NCI-H2029 (cell line): ENCODE data around the gene CT47C1.
A peak's percentile ranks its signal among the peaks of the same experiment; 100 is the strongest.
"Not testable (repeated sequence)": the region's sequence is repeated elsewhere in the genome, so short reads cannot be mapped to it uniquely, and the experiment has no call there.

Source experiments
- DNase-seq: peaks from one replicate; lab custom pipeline; 2025; lab: John Stamatoyannopoulos, UW

CT47C1 gene

DNA sequence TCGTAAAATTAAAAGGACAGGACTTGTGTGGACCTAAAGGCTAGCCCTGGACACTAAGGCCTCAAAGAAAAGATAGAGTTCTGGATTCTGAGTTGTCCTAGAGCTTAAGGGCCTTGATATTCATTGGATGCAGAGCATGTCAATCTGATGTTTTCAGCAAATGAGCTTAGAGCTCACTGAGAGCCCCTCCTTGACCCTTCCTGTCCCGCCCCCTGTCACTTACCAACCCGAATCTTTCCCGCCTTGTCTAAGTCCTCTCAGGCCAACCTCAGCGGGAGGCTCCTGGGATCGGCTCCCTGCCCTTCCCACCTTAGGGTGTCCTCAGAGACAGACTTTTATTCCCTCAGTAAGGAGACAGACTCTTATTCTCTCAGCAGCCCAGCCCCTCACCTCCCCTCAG is at the start of gene CT47C1:
CT47C1 (plus strand) TSS at position 250 of the 400 bp plus-strand sequence. CDS start 233 bp downstream, outside the sequence.
- DNase-seq: no peak

DNA sequence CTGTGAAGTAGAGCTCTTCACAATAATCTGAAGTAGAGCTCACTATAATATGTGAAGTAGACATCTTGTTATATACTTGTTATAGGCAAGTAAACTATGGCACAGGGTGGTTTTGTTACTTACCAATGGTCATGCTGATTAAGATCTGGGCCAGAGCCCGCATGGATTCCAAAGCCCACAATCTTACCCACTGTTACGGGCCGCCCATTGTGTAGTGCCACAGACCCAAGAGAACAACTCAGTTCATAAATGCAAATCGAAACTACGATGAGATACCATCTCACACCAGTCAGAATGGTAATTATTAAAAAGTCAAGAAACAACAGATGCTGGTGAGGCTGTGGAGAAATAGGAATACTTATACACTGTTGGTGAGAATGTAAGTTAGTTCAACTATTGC is 46.9 kb upstream of the CT47C1 start:
- DNase-seq: no peak

DNA sequence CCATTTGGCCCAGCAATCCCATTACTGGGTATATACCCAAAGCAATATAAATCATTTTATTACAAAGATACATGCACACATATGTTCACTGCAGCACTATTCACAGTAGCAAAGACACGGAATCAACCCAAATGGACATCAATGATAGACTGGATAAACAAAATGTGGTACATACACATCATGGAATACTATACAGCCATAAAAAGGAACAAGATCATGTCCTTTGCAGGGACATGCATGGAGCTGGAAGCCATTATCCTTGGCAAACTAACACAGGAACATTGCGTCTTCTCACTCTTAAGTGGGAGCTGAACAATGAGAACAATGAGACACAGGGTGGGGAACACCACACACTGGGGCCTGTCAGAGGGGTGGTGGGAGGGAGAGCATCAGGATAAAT is 46.4 kb upstream of the CT47C1 start:
- not testable (repeated sequence) for DNase-seq

DNA sequence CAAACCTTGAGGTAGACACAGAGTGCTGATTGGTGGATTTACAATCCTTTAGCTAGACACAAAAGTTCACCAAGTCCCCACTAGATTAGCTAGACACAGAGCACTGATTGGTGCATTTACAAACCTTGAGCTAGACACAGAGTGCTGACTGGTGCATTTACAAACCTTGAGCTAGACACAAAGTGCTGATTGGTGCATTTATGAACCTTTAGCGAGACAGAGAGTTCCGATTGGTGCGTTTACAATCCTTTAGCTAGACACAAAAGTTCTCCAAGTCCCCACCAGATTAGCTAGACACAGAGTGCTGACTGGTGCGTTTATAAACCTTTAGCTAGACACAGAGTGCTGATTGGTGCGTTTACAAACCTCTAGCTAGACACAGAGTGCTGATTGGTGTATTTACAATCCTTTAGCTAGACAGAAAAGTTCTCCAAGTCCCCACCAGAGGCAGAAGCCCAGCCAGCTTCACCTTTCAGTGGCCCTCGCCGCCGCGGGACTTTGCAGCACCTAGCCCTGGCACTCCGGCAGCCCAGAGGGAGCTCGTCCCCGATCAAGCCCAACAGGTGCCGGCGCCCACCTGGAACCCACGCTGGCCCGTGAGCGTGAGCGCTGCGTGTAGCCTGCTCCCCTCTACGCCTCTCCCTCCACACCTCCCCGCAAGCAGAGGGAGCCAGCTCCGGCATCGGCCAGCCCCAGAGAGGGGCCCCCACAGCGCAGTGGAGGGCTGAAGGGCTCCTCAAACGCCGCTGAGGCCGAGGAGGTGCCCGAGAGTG is 44.6 kb upstream of the CT47C1 start:
- DNase-seq: not testable (repeated sequence)

DNA sequence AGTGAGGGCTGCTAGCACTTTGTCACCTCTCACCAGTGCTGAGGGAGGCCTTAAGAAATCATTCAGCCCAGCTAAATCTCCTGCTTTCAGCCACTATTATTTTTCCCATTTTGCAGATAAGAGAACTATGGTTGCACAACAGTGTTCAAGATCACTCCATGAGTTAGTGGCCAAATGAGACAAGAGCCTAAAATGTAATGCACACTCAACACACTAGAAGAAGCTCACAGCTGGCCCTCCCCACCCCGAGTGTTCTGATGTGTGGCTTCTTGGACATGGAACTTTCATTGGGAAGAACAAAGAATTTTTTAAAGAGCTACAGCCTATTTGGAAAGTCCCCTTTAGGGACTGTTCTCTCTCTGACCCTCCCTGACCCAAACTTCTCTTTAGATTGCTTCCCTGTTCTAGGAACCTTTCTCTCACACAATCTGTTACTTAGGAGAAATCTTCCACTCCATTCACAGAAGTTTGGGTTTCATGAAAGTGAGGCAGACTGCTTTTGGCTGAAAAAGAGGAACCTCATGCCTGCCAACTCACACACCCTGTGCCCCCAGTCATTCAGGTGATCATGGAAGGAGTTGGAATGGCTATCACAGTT is 44.0 kb upstream of the CT47C1 start:
- DNase-seq: no peak

DNA sequence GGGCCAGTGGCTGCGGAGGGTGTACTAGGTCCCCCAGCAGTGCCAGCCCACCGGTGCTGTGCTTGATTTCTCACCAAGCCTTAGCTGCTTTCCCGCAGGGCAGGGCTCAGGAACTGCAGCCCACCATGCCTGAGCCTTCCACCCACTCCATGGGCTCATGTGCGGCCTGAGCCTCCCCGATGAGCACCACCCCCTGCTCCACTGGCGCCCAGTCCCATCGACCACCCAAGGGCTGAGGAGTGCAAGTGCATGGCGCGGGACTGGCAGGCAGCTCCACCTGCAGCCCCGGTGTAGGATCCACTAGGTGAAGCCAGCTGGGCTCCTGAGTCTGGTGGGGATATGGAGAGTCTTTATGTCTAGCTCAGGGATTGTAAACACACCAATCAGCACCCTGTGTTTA is 43.1 kb upstream of the CT47C1 start:
- DNase-seq: not testable (repeated sequence)

DNA sequence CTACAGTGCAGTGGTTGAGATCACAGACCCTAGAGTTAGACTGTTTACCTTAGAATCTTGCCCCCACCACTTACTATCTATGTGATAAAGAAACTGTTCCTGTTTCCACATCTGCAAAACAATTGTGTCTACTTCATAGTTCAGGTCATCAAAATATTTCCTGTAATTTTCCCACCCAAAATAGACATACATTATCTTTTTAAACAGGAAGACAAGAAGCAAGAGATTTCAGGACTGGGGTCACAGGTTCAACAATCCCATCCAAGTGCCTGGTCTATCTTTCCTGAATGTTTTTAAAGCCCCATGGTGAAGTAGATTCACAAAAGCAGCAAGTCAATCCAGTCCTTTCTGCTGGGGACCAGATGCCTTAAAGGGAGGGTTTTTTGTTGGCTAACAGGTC is 41.8 kb upstream of the CT47C1 start:
- DNase-seq: no peak

DNA sequence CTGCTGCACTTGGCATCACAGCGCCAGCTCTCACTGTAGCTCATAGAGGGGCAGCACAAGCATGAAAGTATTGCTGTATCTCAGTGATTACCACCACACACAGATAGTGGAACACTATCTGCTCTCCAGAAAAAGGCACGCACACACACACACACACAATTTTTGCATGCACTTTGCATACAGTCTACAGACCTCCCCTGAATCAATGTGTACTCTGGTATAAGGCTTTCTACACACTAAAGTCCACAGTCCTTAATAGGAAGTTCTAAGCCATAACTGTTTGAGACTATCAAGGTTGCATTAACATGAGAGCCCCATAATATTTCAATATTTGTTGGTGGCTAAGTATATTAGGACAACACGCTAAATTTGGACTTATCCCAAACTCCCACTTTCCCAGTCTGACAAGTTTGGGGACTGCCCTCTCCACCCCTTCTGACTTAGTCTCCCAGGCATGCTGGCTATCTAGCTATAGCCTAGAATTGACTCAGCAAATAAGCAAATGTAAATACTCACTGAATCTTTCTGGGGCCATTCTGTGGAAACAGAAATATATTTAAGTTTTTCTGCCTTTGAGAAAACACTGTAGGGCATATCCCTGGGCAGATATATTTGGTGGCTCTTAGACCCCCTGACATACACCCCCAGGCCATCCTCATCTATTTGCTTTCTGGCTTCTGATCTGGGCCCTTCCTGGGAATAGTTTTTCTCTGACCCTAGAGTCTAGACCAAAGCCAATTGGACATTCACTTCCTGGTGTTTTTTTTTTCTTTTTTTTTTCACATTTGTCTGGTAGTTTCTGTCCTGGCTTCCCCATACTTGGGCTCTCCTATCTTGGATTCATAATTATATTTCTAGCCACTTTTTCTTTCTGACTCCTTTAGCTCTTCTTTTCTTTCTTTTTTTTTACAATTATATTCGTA is 36.4 kb upstream of the CT47C1 start:
- DNase-seq: no peak

DNA sequence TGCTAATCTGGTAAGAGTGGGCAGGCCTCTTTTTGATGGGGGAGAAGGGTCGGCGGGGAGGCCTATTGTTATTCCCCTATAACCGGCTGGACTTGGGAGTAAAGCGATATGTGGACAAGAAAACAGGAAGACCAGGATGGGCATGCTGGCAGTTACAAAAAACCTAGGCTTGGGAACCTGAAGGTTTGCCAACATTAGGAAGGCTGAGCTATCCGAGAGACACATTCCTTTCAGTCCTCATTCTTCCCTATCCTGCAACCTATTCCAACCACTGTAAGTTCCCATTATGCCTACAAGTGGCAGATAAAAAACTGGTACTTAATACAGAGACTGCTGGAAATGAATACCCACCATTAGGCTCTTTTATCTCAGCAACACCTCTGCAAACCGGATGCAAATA is 32.4 kb upstream of the CT47C1 start:
- no peak for DNase-seq

DNA sequence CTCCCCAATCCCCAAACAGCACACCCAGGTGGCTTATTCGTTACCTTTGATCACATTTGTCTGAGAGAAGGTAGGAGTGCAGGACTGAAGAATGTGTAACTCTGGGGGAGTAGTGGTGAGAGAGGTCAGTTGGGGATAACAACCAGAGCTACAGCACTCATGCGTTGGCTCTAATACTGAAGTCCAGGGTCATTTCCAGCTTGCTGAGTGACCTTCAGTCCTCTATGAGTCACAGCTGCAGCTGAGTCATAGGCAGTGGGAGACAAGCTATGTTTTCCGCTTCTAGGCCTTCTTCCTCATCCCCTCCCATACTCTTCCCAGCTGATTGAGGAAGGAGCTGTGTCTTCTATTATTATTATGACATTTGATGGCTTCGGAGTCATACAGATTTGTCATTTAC is 31.6 kb upstream of the CT47C1 start:
- DNase-seq: no peak

DNA sequence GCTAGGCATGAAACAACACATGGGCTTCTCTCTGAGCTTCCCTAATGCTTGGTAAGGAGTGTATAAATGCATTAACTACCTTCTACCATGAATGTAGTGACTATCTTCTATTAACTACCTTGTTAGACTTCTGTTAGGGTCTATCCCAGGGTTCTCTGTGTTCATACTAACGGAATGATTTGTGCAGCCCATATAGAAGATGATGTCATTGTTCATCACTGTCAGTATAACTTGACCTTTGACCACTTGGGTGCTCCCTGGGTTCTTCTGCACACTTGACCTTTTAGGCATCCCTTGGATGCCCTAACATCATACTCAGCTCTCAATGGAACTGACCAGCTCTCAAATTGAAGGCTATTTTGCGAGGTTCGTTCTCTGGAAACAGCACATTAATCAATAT is 30.8 kb upstream of the CT47C1 start:
- no peak for DNase-seq

DNA sequence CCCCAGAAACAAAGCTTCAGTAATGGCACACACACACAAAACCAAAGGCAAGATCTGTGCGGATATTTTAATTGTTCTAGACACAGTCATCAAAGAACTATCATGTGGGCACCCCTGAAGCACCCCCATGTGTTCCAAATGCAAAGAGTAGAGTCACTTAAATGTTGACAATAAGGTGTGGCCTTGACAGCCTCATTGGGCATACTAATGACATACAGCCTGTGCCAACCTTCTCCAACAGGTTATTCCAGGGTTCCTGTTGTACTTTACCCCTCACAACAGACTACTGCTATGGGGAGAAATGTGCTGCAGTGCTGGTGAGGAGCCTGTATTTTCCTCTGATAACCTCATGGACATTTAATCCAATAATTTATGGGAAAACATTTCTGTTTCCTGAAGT is 29.8 kb upstream of the CT47C1 start:
- no peak for DNase-seq

DNA sequence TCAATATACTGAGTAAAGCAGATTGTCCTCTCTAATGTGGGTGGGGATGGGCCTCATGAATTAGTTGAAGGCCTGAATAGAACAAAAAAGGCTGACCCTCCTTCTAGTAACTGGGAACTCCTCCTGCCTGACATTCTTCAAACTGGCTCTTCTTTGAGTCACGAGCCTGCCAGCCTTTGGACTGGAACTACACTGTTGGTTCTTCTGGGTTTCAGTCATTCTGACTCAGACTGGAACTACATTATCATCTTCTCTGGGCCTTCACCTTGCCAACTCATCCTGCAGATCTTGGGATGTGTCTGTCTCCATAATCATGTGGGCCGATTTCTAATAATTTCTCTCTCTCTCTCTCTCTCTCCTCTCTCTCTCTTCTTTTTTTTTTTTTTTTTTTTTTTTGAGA is 26.9 kb upstream of the CT47C1 start:
- no peak for DNase-seq

DNA sequence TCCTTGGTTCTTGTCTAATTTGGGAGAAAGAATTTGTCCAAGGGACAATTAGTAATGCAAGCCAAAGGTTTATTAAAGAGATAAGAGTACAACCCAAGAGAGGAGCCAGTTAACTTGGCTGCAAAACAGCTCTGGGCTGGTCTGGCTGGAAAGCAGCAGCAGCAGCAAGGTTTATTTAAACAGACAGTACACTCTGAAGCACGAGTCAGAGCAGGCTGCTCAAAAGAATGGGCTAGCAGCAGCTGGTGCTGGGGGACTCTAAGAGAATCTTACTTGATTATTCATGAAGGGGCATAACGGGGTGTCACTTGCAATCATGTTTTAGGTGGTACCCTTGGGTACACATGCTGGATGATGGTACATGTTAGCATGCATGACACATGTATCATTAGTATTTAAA is 17.1 kb upstream of the CT47C1 start:
- no peak for DNase-seq

DNA sequence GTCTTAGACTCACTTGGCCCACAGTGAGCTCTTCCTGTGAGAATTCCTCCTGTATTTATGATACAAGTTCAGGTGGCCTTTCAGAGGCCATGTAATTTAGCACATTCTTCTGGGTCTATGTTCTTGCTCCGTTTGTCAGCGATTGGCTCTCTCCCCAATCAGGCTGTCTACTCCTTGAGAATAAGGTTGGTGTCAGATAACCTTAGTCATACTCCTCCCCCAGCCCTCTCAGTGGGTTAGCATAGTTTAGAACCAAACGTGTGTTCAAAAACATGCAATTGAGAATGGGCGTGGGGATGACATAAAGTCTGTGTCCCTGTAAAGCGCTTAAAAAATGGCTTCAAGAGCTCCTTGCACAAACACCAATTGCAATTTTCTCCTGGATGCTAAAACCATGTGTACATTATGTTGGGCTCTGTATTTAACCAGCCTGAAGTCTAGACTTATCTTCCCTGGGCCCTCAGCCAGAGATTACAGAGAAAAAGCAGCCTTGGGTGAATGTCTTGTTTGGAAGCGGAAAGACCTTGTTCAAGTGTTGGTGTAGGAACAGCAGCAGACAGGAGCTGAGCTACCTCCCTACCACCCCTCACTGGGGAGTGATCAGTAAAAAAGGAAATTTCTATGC is 9.9 kb upstream of the CT47C1 start:
- DNase-seq: peak; percentile 32

DNA sequence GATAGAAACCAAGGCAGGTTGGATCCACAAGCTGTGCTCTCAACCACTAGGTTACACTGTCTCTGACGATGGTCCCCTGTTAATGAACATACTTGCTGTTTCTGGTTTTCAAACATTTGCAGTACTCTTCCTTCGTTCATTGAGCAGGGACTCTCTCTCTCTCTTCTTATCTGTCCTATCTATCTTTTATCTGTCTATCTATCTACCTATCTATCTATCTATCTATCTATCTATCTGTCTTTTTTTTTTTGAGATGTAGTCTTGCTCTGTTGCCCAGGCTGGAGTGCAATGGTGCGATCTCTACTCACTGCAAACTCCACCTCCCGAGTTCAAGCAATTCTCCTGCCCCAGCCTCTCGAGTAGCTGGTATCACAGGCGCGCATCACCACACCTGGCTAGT is 9.4 kb upstream of the CT47C1 start:
- DNase-seq: no peak

DNA sequence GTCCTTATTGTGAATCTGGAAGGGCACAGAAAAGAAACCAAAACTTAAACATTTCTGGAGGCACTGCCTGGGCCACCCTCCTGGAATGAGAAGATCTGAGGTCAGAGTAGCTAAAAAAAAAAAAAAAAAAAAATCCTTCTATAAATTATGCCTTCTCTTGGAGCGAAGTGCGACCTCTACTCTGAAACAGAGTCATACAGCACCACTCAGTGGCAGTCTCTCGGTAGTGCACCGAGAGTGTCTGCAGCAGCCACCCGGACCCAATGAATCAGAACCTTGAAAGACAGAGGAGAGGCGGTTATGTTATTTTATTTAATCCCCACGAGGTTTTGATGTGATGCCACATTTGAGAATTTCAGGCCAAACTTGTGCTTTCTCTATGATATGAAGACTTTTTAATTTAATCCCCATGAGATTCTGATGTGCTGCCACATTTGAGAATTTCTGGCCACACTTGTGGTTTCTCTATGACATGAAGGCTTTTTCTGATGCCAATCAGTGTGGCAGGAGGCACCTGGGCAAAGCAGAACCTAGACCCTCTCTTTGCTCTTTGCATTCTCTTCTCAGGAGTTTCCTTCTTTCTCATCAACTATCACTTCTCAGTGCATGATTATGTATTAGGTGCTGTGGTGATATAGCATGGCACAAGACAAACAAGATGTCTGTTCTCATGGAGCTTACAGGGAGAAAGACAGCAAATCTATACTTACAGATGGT is 5.6 kb upstream of the CT47C1 start:
- DNase-seq: peak; percentile 28

DNA sequence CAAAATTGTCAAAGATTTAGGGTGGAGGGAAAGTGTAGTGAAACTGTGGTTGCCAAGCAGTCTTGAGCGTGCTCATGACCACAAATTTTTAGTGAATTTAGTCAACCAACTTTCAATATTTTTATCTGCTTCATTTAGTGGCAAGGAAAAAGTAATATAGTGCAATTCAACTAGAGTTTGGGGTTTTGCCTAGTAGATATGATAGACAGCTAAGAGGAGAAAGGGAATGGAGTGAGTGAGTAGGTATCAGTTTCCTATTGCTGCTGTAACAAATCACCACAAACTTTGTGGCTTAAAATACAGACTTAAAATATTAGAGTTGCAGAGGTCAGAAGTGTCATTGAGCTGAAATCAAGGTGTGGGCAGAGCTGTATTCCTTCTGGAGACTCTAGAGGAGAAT is 3.7 kb upstream of the CT47C1 start:
- DNase-seq: no peak

DNA sequence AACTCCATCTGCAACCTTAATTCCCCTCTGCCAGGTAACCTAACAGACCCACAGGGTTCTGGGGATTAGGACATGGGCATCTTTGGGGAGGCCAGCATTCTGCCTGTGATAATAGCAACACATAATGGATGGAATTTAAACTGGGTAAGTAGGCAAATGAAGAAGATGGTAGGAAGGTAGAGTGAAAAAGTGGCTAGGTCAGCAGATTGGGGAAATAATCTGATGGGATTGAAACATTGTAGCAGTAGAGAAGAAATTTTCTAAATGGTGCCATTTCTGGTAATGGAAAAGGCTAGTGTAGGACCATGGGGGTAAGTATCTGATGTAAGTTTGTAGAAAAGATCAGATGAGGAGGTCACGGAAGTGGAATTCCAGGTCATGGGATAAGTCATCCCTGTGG is 3.0 kb upstream of the CT47C1 start:
- no peak for DNase-seq

DNA sequence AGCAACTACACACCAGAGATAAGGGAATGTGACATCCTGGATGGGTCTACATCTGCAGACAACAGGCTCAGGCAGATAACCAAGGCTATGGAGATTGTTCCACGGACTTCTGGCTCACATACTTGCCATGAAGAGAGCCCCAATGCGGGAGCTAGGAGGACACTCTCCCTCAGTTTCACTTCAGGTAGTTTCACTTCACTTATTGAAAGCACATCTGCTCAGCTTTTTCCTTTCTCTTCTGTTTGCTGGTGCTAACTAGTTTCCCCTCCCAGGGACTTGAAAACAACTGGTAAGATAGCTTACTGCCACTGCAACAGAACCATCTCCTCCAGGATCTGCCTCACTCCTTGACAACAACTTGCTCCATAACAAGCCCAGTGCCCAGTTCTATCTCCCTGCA is 1.4 kb upstream of the CT47C1 start:
- no peak for DNase-seq

DNA sequence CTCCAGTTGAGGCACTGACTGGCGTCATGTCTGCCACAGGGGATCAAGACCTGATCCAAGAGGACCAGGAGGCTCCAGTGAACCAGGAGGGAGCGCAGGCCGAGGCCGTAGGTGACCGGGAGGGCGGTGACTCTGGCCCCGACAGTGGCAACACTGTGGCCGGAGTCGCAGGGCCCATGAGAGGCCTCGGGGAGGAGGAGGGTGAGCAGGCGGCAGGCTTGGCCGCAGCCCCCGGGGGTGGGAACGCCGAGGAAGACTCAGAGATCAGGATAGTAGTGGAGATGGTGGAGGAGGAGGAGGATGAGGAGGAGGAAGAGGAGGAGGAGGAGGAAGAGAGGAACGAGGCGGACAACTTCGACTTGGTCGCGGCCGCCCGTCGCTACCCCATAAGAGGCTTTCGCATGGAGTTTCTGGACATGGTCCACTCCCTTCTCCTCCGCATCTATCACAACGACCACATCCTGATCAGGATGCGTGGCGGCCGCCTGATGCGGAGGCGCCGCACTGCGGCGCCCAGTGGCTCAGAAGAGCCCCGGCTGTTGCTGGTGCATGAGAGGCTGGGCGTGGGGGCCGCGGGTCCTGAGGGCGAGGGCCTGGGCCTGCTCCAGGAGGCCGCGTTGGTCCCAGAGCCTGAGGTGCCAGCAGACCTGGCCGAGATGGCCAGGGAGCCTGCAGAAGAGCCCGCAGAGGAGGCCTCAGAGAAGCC is 560 bp downstream of the CT47C1 start:
- DNase-seq: no peak
